Transverse colon (tissue), 3 donors: ENCODE measurements around the gene TOR1A.

Source experiments
- POLR2A ChIP-seq: fragments of 450-650 bp; IDR thresholded peaks from one replicate; pipeline ENCODE4 v1.6.1; 2016; ENCODE audit warnings: antibody characterized with exemption, mild to moderate bottlenecking, moderate library complexity
- TF ChIP-seq, protein P1 (sequence below), 5 experiments: fragments of 200-600 bp in 3 of 5; fragments of 450-650 bp in 2 of 5; sonication (generic) in 3 of 5; IDR thresholded peaks; 1 replicate in 2 of 5; 2 replicates in 3 of 5; pipeline ENCODE4 v1.5.1; 2016 to 2017; ENCODE audit warnings: antibody characterized with exemption in 5 of 5, inconsistent platforms in 3 of 5, mild to moderate bottlenecking in 2 of 5, moderate library complexity in 1 of 5

DNA sequence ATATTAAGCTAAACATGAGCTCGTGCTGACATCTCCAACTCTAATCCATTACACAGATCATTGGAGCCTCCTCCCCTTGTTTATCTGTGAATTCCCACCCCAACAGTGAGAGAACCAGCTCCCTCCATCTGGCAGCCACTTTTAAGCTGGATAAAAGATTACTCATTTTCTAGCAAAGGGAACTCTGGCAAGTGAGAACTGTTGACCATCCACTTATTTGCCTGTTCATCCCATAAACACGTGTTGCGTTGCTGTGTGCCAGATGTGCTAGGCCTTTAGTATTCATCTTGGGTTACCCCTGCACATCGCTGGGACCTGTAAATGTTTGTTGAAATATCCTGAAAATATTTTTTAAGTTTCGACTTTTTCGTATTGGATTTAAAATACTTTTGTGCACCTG, 2.4 kb upstream of the TOR1A start:
- TF ChIP-seq, protein P1, sequence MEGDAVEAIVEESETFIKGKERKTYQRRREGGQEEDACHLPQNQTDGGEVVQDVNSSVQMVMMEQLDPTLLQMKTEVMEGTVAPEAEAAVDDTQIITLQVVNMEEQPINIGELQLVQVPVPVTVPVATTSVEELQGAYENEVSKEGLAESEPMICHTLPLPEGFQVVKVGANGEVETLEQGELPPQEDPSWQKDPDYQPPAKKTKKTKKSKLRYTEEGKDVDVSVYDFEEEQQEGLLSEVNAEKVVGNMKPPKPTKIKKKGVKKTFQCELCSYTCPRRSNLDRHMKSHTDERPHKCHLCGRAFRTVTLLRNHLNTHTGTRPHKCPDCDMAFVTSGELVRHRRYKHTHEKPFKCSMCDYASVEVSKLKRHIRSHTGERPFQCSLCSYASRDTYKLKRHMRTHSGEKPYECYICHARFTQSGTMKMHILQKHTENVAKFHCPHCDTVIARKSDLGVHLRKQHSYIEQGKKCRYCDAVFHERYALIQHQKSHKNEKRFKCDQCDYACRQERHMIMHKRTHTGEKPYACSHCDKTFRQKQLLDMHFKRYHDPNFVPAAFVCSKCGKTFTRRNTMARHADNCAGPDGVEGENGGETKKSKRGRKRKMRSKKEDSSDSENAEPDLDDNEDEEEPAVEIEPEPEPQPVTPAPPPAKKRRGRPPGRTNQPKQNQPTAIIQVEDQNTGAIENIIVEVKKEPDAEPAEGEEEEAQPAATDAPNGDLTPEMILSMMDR (IDR thresholded peaks at IDR 0.05) = no peak
- TF ChIP-seq POLR2A = no peak
